ENCODE measurements around the gene PPFIBP2. TPM values are rescaled to one million over a fixed set of nuclear protein-coding genes. Genes with fewer than 3 reads are reported as not detected.
A peak's percentile ranks its signal among the peaks of the same experiment; 100 is the strongest.

PPFIBP2 gene
- total RNA-seq, 1 donor from 2014 or later = 24.1 TPM

DNA sequence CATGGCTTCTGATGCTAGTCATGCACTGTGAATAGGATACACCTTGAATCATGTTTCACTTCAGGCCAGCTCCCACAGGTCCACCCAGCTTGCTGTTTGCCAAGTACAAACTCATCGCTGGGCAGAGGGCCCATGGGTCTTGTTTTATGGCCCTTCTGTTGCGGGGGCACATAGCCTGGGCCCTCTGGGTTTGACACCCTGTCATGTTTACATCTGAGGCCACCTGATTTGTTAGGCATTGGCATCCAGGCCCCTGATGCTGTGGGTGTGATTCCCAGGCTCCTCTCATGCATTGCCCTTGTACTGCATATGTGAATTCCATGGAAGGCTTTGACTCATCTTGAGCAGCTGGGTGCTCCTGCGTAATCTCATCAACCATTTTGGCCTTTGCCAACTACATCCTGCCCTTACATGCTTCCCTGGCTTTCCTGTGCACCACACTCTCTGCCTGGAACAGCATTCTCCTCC is 32.6 kb downstream of the PPFIBP2 start:
- Histone ChIP-seq H3K36me3 (no peaks in the 10 kb centered on the region), H3K27me3 (ENCODE audit: low read depth) (no peaks in the 10 kb centered on the region), H3K4me3 (no peak overlapping the region), H3K9me3 (no peaks in the 10 kb centered on the region), H3K27ac (no peak overlapping the region), H3K4me1 (no peaks in the 10 kb centered on the region)
- no peak for ATAC-seq
- TF ChIP-seq, protein P1, sequence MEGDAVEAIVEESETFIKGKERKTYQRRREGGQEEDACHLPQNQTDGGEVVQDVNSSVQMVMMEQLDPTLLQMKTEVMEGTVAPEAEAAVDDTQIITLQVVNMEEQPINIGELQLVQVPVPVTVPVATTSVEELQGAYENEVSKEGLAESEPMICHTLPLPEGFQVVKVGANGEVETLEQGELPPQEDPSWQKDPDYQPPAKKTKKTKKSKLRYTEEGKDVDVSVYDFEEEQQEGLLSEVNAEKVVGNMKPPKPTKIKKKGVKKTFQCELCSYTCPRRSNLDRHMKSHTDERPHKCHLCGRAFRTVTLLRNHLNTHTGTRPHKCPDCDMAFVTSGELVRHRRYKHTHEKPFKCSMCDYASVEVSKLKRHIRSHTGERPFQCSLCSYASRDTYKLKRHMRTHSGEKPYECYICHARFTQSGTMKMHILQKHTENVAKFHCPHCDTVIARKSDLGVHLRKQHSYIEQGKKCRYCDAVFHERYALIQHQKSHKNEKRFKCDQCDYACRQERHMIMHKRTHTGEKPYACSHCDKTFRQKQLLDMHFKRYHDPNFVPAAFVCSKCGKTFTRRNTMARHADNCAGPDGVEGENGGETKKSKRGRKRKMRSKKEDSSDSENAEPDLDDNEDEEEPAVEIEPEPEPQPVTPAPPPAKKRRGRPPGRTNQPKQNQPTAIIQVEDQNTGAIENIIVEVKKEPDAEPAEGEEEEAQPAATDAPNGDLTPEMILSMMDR (IDR thresholded peaks at IDR 0.05) = no peak
- intact Hi-C loops (cut with DNase I) = no loop called here
- DNase-seq = no peak

DNA sequence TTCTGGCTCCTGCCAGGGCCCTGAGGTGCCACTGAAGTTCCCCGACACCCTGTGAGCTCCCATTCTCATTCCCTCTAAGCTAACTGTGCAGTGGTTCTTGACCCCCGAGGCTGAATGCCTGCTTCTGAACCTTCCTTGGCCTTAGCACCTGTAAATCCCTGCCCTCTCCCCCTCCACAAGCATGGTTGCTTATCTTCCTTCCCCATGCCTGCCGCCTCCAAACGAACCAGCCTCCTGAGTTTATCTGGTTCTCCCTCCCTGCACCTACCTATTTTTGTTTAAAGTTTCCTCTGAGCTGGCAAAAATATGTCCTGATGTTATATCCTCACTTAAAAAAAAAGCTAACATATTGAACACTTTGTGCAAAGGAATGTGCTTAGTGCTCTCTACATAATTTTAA is 33.9 kb downstream of the PPFIBP2 start:
- TF ChIP-seq, protein P1 (IDR thresholded peaks at IDR 0.05) = no peak
- Histone ChIP-seq H3K4me3 (no peak overlapping the region), H3K27me3 (ENCODE audit: low read depth) (no peaks in the 10 kb centered on the region), H3K9me3 (no peaks in the 10 kb centered on the region), H3K36me3 (no peaks in the 10 kb centered on the region), H3K4me1 (no peaks in the 10 kb centered on the region), H3K27ac (no peak overlapping the region)
- DNase-seq (no peak), ATAC-seq (no peak)
- intact Hi-C loops (cut with DNase I) = no loop called here

DNA sequence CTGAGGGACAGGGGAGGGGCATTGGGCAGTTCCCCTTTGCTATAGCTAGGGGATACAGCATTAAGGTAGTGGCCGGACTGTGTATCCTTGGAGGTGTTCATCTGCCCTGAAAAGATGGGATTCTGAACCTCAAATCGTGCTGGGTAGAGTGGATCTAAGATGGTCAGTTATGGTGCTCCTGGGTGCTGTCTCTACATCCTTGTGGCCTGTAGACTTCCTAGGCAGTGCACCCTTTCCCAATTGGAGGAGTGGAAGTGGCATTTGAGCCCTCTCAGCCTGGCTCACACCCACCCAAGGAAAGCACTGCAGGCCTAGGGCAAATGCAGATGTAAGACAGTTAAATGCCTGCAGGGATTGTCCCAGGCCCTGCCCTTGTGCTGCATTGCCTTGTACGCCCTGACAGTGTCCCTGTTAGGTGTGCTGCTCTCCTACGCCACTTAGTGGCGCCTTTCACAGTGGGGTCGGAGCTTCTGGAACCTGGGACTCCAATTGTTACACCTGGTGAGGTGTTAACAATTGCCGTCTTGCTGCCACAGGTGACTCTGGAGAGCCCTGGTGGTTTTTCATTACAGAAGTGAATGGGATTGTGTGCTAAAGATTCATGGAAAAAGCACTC is 35.0 kb downstream of the PPFIBP2 start:
- ATAC-seq = peak; percentile 67 to 75

DNA sequence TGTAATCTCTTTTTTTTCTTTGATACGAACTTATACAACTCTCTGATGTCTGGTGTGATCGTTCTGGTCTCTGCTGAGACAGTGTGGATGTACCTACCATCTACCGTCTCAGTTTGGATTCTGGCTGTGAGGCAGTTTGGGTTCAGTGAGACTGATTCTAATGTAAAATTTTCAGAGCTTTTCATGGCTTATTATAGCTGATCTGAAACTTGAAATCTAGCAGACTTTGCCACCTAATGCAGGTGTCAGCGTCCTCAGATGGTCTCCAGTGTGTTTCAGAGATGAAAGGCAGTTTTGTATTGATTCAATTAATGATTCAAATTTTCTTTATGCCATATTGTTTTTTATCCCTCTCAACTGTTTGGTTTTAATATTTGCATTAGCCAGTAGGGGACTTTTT is 35.9 kb downstream of the PPFIBP2 start:
- DNase-seq (no peak), ATAC-seq (no peak)
- H3K36me3 ChIP-seq = no peaks in the 10 kb centered on the region
- TF ChIP-seq, protein P1 (IDR thresholded peaks at IDR 0.05) = no peak
- H3K27ac ChIP-seq = no peak overlapping the region
- H3K4me3 ChIP-seq = no peak overlapping the region
- no peaks in the 10 kb centered on the region for H3K4me1 ChIP-seq
- no peaks in the 10 kb centered on the region for H3K9me3 ChIP-seq
- intact Hi-C loops (cut with DNase I) = no loop called here
- no peaks in the 10 kb centered on the region for H3K27me3 ChIP-seq (ENCODE audit: low read depth)

More for the DNA sequence above, 35.0 kb downstream of the PPFIBP2 start:
- no peak overlapping the region for H3K4me3 ChIP-seq
- H3K27ac ChIP-seq = no peak overlapping the region
- TF ChIP-seq, protein P1 (IDR thresholded peaks at IDR 0.05) = peak; percentile 44
- no peaks in the 10 kb centered on the region for H3K27me3 ChIP-seq (ENCODE audit: low read depth)
- no peaks in the 10 kb centered on the region for H3K4me1 ChIP-seq
- H3K36me3 ChIP-seq = no peaks in the 10 kb centered on the region
- no peaks in the 10 kb centered on the region for H3K9me3 ChIP-seq
- DNase-seq = no peak
- intact Hi-C loops (cut with DNase I) = no loop called here

DNA sequence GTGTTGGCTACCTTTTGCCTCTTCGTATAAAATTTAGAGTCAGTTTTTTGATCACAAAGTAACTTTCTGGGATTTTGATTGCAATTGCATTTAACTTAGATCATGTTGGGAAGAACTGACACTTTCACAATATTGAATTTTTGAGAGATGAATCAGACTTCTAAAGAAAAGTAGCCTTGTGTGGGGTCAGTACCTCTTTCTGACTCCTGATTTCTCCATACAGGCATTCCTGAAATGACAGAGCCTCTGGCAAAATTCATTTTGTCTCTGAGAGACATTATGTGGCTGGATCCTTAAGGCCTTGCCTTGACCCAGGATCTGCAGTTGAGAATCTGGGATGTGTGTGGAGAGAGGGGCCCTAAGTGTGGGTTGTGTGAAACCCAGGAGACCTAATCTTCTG is 37.8 kb downstream of the PPFIBP2 start:
- ATAC-seq = no peak
- Histone ChIP-seq H3K27me3 (ENCODE audit: low read depth) (no peaks in the 10 kb centered on the region), H3K36me3 (no peaks in the 10 kb centered on the region), H3K4me1 (no peaks in the 10 kb centered on the region), H3K4me3 (no peak overlapping the region), H3K9me3 (no peaks in the 10 kb centered on the region), H3K27ac (no peak overlapping the region)
- intact Hi-C loops (cut with DNase I) = no loop called here
- no peak for DNase-seq
- TF ChIP-seq, protein P1 (IDR thresholded peaks at IDR 0.05) = no peak
